ENCODE measurements around the gene CIZ1. TPM values are rescaled to one million over a fixed set of nuclear protein-coding genes. Genes with fewer than 3 reads are reported as not detected.

Gene CIZ1
- total and polyA plus RNA-seq, 9 of the 15 experiments (the other 6 are each of a cell fraction or from before 2014, with no cell fraction given), result 6.6 to 329 (median 87.8) TPM

- peak; percentile 89; the same call in 1 of the 2 replicates for TF ChIP-seq THRB (CRISPR knock-in tag; conservative IDR thresholded peaks at IDR 0.05)
- TF ChIP-seq VEZF1 (CRISPR knock-in tag; IDR thresholded peaks at IDR 0.05), result no peak
- TF ChIP-seq ZNF175 (CRISPR knock-in tag; IDR thresholded peaks at IDR 0.05; ENCODE audit: low read depth), result 0 out of 2 replicates have a peak, but pooled peaks have one; percentile 44
- peak; percentile 20 for TF ChIP-seq SP2 (IDR thresholded peaks at IDR 0.05; ENCODE audit: extremely low read depth, low read depth, low read length, poor library complexity, severe bottlenecking)
- TF ChIP-seq E4F1 (CRISPR knock-in tag; IDR thresholded peaks at IDR 0.05; ENCODE audit: borderline replicate concordance), result no peak
- TF ChIP-seq E2F6 (IDR thresholded peaks at IDR 0.05; ENCODE audit: borderline replicate concordance in 1 of 2, extremely low read depth in 1 of 2, insufficient read depth in 1 of 2, insufficient read length in 1 of 2, low read depth in 1 of 2, low read length in 1 of 2, poor library complexity in 1 of 2, severe bottlenecking in 1 of 2), result peak; percentile 55 to 70
- TF ChIP-seq OTX1 (CRISPR knock-in tag; IDR thresholded peaks at IDR 0.05), result peak; percentile 95; the same call in 1 of the 2 replicates
- no peak for TF ChIP-seq CUX1 (CRISPR knock-in tag; IDR thresholded peaks at IDR 0.05)
- no peak for TF ChIP-seq BRD9 (IDR thresholded peaks at IDR 0.05; ENCODE audit: low read depth, partially characterized antibody)
Observed at GRCh38 chr9:128218518-128219389, 27.4 kb upstream of the CIZ1 start (continued).

Data from K562 (cell line).